OCI-LY7 (cell line): ENCODE measurements around the gene ITLN1.
"Not testable (repeated sequence)": the region's sequence is repeated elsewhere in the genome, so short reads cannot be mapped to it uniquely, and the experiment has no call there.

Experiments
- CTCF ChIP-seq: fragments of 200-600 bp; sonication (generic); conservative IDR thresholded peaks from 2 replicates; pipeline ENCODE4 v1.5.1; 2014; ENCODE audit warnings: mild to moderate bottlenecking, antibody characterized with exemption, low read length, moderate library complexity, mixed read lengths
- EZH2phosphoT487 ChIP-seq: fragments of 200-600 bp; sonication (generic); IDR thresholded peaks from 2 replicates; pipeline ENCODE4 v1.6.1; 2018; ENCODE audit warnings: low read depth, borderline replicate concordance, mild to moderate bottlenecking, mixed run types, antibody characterized with exemption, low read length, moderate library complexity, mixed read lengths

DNA sequence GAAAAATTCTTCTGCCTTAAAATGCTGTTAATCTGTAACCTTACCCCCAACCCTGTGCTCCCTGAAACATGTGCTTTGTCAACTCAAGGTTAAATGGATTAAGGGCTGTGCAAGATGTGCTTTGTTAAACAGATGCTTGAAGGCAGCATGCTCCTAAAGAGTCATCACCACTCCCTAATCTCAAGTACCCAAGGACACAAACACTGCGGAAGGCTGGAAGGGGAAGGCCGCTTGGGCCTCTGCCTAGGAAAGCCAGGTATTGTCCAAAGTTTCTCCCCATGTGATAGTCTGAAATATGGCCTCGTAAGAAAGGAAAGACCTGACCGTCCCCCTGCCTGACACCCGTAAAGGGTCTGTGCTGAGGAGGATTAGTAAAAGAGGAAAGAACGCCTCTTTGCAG lies 28.2 kb upstream of the ITLN1 start:
- TF ChIP-seq CTCF, EZH2phosphoT487: not testable (repeated sequence)
